Adrenal gland (tissue), 5 donors: ENCODE results near the gene CLIP4.

Experiments
- POLR2A ChIP-seq, 2 donors: fragments of 450-650 bp; IDR thresholded peaks; one replicate each; pipeline ENCODE4 v1.6.1; 2017; ENCODE audit warnings: antibody characterized with exemption in 2 of 2, mild to moderate bottlenecking in 2 of 2, moderate library complexity in 1 of 2
- TF ChIP-seq, protein P1 (sequence below), 6 experiments: fragments of 450-650 bp in 4 of 6; fragments of 200-600 bp in 2 of 6; sonication (generic) in 1 of 6; IDR thresholded peaks; 1 replicate in 5 of 6; 2 replicates in 1 of 6; pipeline versions ENCODE4 v1.5.1 to v1.8.0; 2016 to 2021; ENCODE audit warnings: antibody characterized with exemption in 6 of 6, mild to moderate bottlenecking in 2 of 6, moderate library complexity in 1 of 6
- donor health status: DM: no; HTN: no; CAD: no.

DNA sequence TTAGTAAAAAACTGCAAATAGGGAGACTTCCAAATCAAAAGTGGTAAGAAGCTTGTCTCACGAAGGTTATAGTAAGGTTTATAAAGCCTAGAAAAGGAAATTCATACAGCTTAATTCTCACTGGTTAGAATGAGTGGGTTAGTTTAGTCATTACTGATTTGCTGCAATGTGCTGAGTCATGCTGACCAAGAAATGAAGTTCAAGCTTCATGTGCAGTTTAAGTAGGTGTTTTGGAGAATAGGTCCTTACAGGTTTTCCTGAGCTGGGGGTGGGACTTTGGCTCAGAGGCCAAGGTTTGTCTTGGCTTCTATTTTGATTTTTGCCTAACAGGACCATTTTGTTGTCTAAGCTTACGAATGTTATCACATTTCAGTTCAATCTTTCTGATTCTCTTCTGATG lies 15.1 kb downstream of the CLIP4 start:
- TF ChIP-seq, protein P1, sequence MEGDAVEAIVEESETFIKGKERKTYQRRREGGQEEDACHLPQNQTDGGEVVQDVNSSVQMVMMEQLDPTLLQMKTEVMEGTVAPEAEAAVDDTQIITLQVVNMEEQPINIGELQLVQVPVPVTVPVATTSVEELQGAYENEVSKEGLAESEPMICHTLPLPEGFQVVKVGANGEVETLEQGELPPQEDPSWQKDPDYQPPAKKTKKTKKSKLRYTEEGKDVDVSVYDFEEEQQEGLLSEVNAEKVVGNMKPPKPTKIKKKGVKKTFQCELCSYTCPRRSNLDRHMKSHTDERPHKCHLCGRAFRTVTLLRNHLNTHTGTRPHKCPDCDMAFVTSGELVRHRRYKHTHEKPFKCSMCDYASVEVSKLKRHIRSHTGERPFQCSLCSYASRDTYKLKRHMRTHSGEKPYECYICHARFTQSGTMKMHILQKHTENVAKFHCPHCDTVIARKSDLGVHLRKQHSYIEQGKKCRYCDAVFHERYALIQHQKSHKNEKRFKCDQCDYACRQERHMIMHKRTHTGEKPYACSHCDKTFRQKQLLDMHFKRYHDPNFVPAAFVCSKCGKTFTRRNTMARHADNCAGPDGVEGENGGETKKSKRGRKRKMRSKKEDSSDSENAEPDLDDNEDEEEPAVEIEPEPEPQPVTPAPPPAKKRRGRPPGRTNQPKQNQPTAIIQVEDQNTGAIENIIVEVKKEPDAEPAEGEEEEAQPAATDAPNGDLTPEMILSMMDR (IDR thresholded peaks at IDR 0.05), result no peak
- no peak for TF ChIP-seq POLR2A (IDR thresholded peaks at IDR 0.05)
